Stimulated activated CD4-positive, alpha-beta T cell treated with anti-CD3 and anti-CD28 coated beads, TNF-alpha, amount 100 ng/mL, for 1 hour (primary cell): ENCODE data around the gene POU6F1.
A peak's percentile ranks its signal among the peaks of the same experiment; 100 is the strongest.
"Not testable (repeated sequence)": the region's sequence is repeated elsewhere in the genome, so short reads cannot be mapped to it uniquely, and the experiment has no call there.

Source experiments
- DNase-seq, 3 donors: peaks; one replicate each; pipeline ENCODE4 v3.0.0-alpha.2; 2020; ENCODE audit warnings: low read depth in 3 of 3, low spot score in 1 of 3

POU6F1 gene, protein sequence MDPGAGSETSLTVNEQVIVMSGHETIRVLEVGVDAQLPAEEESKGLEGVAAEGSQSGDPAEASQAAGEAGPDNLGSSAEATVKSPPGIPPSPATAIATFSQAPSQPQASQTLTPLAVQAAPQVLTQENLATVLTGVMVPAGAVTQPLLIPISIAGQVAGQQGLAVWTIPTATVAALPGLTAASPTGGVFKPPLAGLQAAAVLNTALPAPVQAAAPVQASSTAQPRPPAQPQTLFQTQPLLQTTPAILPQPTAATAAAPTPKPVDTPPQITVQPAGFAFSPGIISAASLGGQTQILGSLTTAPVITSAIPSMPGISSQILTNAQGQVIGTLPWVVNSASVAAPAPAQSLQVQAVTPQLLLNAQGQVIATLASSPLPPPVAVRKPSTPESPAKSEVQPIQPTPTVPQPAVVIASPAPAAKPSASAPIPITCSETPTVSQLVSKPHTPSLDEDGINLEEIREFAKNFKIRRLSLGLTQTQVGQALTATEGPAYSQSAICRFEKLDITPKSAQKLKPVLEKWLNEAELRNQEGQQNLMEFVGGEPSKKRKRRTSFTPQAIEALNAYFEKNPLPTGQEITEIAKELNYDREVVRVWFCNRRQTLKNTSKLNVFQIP

DNA sequence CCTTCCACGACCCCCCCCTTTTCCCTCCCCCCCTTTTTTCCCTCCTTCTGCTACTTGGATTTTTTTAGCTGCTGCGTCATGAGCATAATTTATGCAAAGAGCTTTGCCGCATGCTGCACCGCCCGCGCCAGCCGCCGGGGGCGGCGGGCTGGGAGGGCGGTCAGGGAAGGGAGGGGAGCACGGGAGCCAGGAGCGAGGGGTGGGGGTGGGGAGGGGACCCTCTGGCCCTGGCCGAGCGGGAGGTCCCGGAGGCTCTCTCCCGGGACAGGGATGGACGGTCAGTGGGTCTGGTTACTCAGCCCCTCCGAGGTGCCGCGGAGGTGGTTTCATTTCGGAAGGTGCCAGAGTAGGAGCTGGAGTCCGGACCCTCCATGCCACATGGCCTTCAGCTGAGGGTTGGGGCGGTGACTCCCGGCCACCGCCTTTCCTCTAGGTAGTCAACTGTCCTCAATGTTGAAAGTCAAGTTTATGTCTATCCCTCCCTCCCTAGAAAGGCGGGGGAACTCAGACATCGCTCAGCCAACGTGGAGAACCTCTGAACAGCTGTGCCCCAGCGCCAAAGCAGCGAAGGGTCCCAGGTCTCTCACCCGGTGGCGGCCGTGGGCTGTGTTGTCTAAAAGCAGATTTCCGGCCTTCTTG lies at the start of gene POU6F1:
POU6F1 (minus strand) TSS at position 95 of the 639 bp plus-strand sequence. CDS start 11,226 bp downstream, outside the sequence.
- DNase-seq: peak; percentile 30 to 49 (median 41)

DNA sequence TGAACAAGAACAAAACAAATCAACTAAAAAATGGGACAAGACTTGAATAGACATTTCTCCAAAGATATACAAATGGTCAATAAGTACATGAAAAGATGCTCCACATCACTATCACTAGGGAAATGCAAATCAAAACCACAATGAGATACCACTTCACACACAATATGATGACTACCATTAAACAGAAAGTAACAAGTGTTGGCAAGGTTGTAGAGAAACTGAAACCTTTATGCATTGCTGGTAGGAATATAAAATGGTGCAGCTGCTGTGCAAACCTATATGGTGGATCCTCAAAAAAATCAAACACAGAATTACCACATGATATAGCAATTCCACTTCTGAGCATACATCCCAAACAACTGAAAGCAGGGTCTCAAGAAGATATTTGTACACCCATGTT lies 47.2 kb upstream of the POU6F1 start:
- DNase-seq: no peak

DNA sequence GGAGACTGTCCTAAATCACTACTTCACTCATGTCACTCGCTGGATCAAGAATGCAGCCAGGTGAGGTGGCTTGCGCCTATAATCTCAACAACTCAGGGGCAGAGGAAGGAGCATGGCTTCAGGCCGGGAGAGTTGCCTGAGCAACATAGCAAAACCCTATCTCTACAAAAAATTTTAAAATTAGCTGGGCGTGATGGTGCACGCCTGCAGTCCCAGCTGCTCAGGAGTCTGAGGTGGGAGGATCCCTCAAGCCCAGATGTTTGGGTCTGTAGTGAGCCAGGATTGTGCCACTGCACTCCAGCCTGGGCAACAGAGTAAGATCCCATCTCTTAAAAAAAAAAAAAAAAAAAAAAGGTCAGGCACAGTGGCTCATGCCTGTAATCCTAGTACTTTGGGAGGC lies 46.4 kb upstream of the POU6F1 start:
- no peak for DNase-seq

DNA sequence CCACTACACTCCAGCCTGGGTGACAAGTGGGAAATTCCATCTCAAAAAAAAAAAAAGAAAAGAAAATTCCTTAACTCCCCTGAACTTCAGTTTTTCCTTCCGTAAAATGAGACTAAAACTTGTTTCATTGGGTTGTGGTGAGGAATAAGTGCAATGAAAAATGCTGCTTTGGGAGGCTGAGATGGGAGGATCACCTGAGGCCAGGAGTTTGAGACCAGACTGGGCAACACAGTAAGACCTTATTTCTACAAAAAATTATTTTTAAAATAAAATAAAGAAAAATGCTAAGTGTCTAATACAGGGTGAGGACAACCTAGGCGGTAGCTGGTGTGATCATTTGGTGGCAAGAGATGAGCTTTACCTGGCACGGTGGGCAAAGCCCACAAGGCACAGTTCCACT lies 45.5 kb upstream of the POU6F1 start:
- DNase-seq: no peak

DNA sequence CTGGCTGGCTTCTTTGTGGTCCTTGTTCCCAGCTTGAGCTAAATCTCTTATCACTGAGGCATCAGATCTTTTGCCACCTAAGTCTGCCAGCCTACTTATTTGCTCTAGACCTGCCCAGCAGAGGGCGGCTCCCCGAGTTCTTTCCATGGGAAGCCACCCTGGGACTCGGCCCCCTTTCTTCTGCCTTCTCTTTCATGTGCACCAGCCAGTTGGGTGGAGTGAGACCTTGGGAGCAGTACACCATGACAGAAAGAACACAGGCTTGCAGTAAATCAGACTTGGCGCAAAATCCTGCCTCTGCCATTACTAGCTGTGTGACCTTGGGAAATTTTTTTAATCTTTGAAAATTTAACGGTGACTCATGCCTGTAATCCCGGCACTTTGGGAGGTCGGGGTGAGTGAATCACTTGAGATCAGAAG lies 44.9 kb upstream of the POU6F1 start:
- no peak for DNase-seq

DNA sequence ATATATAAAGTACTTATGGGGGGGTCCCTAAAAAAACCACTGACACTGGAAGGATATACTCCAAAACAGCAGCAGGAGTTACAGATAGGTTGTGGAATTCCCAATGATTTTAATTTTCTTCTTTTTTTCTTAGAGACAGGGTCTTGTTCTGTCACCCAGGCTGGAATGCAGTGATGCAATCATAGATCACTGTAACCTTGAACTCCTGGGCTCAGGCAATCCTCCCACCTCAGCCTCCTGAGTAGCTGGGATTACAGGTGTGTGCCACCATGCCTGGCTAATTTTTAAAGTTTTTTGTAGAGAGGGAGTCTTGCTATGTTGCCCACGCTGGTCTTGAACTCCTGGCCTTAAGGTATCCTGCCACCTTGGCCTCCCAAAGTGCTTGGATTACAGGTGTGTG lies 41.7 kb upstream of the POU6F1 start:
- not testable (repeated sequence) for DNase-seq

DNA sequence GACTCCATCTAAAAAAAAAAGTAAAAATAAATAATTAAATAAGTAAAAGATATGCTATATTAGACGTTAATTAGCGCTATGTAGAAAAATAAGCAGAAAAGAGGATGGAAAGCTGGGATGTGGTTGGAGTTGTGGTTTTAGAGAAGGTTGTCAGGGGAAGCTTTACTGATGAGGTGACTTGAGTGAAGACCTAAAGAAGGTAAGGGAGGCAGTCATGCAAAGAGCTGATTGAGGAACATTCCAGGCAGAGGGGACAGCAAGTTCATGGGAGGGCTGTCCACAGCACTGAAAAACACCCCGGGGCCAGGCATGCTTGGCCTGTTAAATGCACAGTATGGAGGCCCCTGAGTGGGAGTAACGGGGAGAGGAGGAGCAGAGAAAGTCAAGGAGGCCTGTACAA lies 36.7 kb upstream of the POU6F1 start:
- DNase-seq: no peak

DNA sequence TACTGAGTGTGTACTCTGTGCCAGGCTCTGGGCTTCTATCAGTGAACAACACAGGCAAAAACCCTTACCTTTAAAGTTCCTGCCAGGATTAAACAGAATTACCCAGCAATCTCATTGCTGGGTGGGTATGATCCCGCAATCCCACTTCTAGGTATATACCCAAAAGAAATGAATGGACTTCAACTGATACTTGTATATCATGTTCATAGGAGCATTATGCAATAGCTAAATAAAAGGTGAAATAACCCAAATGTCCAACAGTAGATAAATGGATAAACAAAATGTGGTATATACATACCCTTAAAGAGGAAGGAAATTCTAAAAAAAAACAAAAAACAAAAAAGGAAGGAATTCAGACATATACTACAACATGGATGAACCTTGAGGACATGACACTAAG lies 35.4 kb upstream of the POU6F1 start:
- no peak for DNase-seq

DNA sequence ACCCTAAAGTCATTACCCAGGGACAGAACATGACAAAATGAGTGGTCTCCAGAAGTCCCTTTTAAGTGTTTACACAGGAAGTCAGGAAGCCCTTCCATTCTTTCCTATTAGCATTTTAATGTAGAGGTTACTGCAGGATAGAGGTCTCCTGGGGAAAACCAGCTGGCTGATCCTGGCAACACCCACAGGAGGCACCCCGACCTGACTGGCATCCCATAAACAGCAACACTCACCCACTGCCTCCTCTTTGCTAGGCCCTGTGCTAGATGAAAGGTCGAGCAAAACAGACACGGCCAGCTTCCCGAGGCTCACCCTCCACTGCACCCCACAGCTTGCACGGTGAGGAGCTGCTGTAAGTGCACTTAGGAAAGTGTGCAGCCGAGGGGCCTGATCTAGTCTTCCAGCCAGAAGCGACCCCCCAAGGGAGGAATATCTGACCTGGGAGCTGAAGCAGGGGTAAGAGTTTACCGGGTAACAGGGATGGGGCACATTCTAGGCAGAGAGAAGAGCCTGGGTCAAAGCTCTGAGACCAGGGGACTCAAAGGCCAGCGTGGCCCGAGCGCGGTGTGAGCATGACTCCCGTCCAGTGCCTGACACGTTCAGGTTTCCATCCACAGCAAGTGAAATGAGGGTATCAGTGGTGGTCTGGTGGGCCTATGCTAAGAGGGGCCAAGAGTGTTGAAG lies 29.8 kb upstream of the POU6F1 start:
- DNase-seq: no peak

DNA sequence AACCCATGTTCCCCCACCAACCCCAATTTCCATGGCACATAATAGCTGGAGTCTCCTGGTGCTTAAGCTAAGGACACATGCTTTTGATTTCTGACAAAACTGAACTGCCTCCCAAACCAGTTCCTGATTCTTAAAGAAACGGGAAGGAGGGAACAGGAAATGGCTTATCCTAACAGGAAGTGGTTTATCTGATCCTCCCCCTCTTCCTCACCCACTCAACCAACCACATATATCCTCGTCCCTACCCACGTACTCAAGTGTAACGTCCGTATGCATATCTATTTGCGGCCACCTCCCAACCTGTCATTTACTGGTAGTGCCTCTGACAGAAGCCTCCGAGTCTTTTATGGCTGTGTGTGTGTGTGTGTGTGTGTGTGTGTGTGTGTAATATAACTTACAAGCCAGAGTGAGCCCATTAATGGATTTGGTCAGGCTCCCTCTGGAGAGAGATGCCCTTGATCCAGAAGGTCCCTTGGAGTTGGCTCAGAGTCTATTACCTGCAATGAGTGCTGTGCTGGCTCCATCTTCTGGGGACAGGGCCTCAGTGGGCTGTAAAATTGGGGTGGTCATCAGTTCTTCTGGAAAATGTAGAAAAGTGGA lies 28.5 kb upstream of the POU6F1 start:
- DNase-seq: no peak

DNA sequence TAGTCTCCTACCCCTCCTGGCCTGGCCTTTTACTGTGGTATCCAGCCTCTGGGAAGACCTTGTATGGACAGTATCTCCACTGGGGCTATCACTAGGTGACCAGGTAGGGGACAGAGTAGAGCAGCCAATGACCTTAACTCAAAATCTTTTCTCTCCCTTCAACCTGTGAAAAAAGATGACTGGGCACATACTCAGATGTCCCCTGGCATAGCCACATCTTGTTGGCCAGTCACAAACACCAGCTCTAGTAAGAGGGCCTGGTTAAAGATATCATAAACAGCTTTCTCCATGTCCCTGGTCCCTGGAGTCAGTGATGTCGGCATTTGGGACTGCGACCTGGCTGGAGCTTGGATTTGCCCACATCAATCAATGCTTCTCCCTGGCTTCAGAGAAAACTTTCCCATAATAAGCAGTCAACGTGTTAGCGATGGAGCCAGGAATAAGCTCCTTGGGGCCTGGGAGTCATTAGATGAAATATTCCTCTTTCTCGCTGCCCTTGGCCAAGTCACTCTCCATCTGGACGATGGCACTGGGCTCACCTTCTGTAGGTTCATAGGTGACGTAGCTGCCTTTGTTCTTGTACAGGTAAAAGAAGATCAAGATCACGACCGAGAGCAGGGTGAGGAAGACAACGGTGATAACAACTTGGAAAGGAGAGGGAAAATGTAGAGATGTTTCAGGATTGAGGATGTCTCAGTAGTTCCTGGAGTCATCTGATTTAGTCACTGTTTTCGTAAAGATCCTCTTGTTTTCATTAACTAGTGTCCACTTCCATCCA lies 27.8 kb upstream of the POU6F1 start:
- no peak for DNase-seq

DNA sequence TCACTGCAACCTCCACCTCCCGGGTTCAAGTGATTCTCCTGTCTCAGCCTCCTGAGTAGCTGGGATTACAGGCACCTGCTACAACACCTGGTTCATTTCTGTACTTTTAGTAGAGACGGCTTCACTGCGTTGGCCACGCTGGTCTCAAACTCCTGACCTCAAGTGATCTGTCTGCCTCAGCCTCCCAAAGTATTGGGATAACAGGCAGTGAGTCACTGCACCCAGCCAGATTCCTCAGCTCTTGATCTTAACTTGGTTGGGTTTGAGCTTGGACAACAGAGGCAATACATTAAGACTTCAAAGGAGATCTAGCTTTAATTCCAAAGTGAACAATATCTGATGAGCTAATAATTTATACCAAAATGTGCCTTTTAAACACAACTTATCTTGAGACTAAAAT lies 26.4 kb upstream of the POU6F1 start:
- no peak for DNase-seq

DNA sequence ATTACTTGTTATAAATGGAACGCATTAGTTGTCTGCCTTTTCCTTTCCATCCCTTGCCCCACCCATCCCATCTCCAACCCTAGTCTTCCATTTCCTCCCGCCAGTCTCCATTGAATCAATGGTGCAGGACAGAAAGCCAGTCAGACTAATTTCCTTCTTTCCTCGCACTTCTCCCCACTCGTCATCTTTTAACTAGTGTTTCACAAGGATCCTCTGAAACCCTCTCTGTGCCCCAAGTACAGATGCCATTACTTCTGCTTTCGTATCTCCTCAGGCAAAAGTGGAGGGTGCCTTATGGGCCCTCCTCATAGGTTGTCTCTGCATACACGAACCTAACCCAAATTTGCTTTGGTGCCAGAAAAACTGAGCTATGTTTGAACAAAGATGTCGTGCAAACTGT lies 25.0 kb upstream of the POU6F1 start:
- DNase-seq: no peak

DNA sequence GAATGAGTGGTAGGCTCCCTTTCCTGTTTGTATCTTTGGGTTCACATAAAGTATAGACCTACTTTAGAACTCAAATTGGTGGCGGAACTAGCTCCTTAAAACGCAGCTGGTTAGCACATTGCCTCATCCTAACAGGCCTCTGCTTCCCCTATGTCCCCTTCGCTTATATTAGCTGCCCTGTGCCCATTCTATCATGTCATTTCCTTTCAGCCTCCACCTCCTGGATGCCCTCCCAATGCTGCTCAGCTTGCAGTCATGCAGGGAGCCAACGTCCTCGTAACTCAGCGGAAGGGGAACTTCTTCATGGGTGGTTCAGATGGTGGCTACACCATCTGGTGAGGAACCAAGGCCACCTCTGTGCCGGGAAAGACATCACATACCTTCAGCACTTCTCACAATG lies 24.3 kb upstream of the POU6F1 start:
- DNase-seq: no peak

DNA sequence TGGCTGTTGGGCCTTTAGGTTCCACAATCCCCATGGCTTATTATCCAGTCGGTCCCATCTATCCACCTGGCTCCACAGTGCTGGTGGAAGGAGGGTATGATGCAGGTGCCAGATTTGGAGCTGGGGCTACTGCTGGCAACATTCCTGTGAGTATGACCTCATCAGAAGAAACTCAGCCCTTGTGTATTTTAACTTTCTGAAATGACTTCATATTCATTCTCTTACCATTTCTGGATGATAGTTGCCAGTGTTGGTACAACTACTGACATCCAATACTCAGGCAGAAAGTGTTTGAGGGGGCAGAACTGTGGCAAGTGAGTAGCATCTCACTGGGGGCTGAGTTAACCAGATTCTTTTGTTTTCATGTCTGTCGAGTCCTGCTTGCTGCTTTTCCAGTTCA lies 23.1 kb upstream of the POU6F1 start:
- DNase-seq: no peak

DNA sequence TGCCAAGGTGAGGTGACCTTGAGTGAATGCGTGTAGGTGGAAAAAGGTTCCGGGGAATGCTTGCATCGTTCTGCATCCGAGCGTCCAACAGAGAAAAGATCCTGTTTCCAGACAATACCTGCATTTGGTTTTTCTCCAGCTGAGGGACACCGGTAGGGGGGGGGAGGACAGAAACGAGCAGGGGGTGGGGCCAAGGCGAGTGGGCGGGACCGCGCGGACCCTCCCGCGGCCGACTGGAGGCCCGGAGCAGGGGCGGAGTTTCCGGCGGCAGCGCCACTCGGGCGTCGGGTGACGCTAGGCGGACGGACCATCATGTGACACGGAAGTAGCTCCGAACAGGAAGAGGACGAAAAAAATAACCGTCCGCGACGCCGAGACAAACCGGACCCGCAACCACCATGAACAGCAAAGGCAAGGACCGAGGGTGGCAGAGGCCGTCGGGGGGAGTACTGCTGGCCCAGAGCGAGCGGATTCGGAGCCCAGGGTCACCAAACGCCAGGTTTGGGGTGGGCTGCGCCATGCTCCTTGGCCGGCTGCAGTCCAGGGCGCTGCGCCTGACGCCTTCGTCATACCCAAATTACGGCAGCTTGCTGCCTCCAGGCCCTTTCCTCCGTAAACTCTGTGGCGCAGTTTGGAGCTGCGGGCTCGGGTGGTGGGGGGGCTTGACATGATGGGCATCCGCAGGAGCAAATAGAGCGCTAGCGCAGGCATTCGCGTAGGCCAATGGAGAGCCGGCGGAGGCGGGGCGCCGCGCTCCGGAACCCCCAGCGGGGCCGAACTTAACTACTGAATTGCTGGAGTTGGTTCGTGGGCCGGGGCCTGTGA lies 20.9 kb upstream of the POU6F1 start, which contains the start of gene DAZAP2:
DAZAP2 (plus strand) TSS at position 317 of the 825 bp plus-strand sequence; CDS start at position 399, 82 bp downstream.
- DNase-seq: peak; percentile 86 to 93 (median 88)

DNA sequence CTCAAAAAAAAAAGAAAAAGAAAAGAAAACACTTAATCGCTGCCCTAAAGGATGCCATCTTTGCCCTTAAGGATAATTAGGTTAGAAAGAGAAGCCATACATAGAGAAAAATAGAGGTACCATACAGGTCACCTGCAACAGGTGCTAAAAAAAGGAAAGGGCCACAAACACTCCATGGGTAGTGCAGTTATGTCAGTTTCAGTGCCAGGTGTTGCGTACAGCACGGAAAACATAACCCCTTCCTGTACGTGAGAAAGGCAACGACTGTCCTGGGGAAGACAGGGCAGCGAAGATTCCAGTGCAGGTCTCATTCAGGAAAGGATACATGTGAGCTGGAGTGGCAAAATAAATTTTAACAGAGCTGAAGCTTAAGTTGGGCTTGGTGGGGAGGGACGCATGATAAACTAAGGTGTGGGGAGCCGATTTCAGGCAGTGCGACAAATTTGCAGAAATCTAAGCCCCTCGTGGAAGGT lies 20.2 kb upstream of the POU6F1 start:
- DNase-seq: no peak

DNA sequence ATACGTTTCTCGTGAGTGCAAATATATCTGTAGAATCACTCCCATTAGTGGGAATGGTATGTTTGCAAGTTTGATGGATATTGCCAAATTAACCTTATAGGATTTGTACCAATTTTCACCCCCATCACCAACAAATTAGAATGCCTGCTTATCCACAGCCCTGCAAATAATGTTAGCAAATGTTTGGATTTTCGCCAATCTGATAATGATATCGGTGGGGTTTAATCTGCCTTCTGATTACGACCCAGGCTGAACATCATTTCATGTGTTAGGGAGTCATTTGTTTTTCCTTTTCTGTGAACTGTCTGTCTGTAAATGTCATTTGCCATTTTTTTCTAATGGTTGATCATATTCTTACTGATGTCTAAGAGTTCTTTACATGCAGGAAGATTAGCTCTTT lies 16.7 kb upstream of the POU6F1 start:
- no peak for DNase-seq

DNA sequence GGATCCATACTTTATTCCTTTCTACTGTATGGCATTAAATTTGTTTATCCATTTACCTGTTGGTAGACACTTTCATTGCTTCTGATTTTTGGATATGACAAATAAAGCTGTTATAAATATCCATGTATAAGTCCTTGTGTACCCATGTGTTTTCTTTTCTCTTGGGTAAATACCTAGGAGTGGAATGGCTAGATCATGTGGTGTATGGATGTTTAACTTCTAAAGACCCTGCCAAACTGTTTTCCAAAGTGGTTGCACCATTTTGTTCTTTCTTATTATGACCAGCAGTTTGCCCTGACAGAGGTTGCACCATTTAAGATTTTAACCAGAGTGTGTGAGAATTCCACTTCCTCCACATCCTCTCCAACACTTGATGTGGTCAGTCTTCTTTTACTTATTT lies 14.8 kb upstream of the POU6F1 start:
- no peak for DNase-seq
